Measurements from ENCODE around the gene PCNX2. TPM values are rescaled to one million over a fixed set of nuclear protein-coding genes. Genes with fewer than 3 reads are reported as not detected.

The PCNX2 gene
- total RNA-seq, 1 experiment from 2014 or later, result 4.5 TPM

DNA sequence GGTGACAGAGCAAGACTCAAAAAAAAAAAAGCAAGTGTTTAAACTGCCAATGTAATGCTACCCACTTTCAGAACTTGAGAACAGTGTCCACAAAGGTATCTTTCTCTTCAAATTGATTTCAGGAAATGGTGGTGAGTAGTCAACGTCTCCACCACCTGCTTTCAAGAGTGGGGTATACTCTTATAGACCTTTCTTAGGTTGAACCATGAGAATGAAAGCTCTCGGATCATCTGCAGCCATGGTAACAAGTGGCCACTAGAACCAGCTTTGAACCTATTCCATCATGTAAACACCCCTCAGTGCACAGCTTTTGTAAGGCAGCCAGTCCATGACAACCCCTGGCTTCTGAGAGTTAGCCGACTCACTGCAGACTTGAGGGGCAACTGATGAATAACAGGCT lies 237.7 kb downstream of the PCNX2 start:
- no peak overlapping the region for H3K27ac ChIP-seq
- H3K4me1 ChIP-seq, result no peaks in the 10 kb centered on the region
- no peak overlapping the region for H3K4me3 ChIP-seq
- H3K27me3 ChIP-seq, result no peaks in the 10 kb centered on the region; the same call in 1 of the 2 replicates
- no peaks in the 10 kb centered on the region for H3K9me3 ChIP-seq (replicated peaks)
- no peaks in the 10 kb centered on the region for H3K36me3 ChIP-seq
- no peak for DNase-seq

DNA sequence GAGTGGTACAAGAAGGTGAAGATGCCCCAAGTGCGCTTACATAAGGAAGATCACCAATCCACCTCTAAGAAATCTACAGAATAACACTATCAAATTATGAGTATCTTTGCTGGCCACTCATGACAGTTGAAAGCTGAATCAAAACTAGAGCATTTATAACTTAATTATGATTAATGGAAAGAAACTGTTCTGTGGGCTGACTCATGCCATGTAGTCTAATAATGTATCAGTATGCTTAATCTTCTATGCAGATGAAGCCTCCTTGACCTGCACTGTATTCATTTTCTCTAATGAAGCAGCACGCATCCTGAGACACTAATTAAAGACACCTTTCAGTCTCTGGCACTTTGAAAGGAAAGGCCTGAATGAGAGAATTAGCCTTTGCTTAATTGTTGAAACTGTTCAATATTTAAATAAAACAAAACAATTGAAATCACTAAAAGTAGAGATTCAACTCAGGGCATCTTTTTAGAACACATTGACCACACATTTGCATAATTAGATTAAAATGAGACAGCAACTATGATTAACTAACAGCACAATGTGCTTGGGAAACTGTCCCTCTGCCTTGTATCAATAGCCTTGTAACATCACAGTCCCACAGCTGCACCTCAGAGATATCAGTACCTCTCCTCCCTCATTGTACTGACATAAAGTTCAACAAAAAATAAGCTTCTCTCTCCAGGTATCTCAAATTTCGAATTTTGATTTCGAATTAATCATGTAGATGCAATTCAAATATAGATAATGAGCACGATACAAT lies 239.5 kb downstream of the PCNX2 start:
- DNase-seq, result no peak
- no peak overlapping the region for H3K27ac ChIP-seq

DNA sequence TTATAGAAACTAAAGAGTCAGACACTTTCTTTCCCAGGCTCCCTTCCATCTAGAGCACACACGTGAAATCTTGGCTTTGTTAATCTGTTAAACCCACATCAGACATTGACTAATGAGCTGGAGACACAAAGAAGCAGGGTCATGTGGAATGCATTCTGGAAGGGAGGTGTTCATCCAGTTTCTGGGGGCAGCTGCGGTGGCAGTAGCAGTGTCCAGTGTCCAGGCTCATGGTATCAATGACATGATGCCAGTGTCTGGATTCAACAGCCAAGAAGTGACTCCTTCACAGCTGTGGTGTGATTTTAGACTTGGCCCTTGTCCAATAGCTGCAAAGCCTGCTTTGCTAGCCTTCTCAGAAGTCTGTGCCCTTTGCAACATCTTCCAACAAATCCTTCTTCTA lies 249.9 kb downstream of the PCNX2 start:
- no peaks in the 10 kb centered on the region for H3K4me1 ChIP-seq
- H3K27ac ChIP-seq, result no peak overlapping the region
- no peaks in the 10 kb centered on the region for H3K9me3 ChIP-seq (replicated peaks)
- peak; percentile 19 to 54 for DNase-seq
- no peaks in the 10 kb centered on the region for H3K36me3 ChIP-seq
- no peak overlapping the region for H3K4me3 ChIP-seq
- no peaks in the 10 kb centered on the region for H3K27me3 ChIP-seq

More for the DNA sequence above, 239.5 kb downstream of the PCNX2 start:
- Histone ChIP-seq H3K4me3 (no peak overlapping the region), H3K4me1 (no peaks in the 10 kb centered on the region), H3K9me3 (replicated peaks) (no peaks in the 10 kb centered on the region), H3K36me3 (no peaks in the 10 kb centered on the region), H3K27me3 (no peaks in the 10 kb centered on the region; the same call in 1 of the 2 replicates)

DNA sequence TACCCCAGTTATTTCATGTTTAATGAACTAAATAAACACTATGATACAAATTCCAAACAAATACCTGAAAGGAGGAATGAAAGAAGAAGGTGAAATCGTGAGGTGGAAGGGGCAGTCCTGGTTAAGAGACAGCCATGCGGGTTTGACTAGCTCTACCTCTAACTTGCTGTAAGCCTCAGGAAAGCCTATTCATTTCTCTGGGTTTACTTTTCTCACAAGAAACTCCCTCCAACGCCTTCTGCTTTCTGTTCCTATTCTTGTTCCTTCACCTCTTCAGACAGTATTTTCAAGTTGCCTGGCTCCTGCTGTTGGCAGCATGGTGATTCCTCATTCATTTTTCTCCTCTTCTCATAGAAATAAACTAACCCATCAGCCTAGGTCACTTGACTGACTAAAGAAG lies 252.7 kb downstream of the PCNX2 start:
- no peaks in the 10 kb centered on the region for H3K36me3 ChIP-seq
- H3K27me3 ChIP-seq, result no peaks in the 10 kb centered on the region
- no peak overlapping the region for H3K27ac ChIP-seq
- no peak for DNase-seq
- no peaks in the 10 kb centered on the region for H3K9me3 ChIP-seq (replicated peaks)
- no peak overlapping the region for H3K4me3 ChIP-seq
- no peaks in the 10 kb centered on the region for H3K4me1 ChIP-seq

DNA sequence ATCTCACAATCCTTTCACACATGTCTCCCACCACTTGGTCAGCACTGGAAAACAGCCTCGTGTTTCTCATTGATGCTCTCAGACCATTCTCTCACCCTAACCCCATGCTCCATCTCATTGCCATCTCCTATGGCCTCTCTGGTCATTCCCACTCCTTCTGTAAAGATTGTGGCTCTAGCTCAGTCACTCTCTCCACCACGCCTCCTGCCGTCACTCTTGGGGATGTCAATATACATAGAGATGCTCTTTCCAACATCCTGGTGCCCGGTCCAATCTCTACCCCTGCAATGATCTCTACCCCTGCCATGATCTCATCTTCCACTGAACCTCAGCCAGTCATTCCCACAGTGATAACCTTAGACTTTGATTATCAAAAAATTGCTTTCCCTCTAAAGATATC lies 255.0 kb downstream of the PCNX2 start:
- Histone ChIP-seq H3K36me3 (no peaks in the 10 kb centered on the region), H3K27me3 (no peaks in the 10 kb centered on the region), H3K9me3 (replicated peaks) (no peaks in the 10 kb centered on the region), H3K4me3 (no peak overlapping the region), H3K27ac (no peak overlapping the region), H3K4me1 (no peaks in the 10 kb centered on the region)
- no peak for DNase-seq

DNA sequence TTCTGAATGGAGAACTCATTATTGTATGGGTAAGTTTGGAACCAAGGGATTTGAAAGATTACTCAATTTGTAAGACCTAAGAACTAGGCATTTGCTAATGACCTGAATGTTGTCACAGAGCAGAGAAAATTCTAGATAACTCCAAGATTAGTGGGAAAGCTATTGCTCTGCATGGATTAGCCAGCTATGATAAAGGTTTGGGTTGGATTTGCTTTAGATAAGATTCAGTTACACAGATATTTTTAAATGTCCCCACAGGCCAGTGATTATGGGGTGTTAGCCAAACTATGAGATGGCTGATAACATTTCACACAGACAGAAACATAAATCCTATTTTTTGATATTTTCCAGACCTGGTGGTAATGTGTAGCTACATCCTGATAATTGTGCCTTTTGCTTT lies 256.9 kb downstream of the PCNX2 start:
- Histone ChIP-seq H3K36me3 (no peaks in the 10 kb centered on the region), H3K4me3 (no peak overlapping the region), H3K27me3 (no peaks in the 10 kb centered on the region), H3K4me1 (no peaks in the 10 kb centered on the region), H3K27ac (no peak overlapping the region), H3K9me3 (replicated peaks) (no peaks in the 10 kb centered on the region)
- DNase-seq, result no peak

DNA sequence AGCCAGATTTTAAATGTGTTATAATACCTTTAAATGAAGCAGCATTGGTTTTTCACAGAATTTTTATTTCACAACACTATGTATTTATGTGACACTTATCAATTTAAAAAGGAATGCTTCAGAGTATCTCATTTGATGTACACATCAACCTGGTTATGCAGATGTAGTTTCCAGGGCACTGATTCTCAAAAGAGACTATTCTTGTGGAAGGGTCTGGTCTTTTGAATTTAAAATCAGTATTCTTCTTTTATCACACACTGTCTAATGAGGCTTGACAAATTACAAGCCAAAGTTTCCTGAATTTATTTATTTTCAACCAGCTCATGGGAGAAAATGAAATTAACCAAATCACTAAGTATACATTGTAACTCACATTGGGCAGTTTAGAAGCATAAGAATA lies 257.7 kb downstream of the PCNX2 start:
- no peak overlapping the region for H3K4me3 ChIP-seq
- H3K27ac ChIP-seq, result no peak overlapping the region
- DNase-seq, result no peak
- H3K9me3 ChIP-seq (replicated peaks), result no peaks in the 10 kb centered on the region
- no peaks in the 10 kb centered on the region for H3K27me3 ChIP-seq
- no peaks in the 10 kb centered on the region for H3K36me3 ChIP-seq
- no peaks in the 10 kb centered on the region for H3K4me1 ChIP-seq

DNA sequence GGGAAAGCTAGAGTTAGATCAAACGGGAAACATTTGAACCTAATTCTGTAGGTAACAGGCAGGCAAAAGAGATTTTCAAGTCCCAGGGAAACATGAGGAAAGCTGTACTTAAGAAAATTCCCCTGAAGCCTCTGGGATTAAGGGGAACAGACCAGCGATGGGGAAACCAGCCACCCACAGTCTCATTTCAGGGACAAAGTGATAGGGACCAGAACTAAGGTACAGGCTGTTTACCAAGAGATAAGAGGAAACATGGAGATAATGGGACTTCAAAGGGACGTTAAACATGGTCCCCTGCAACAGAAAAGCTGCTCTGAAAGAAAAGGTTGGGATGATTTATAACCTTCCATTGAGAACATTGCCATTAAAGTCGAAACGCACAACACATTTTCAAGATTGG lies 260.7 kb downstream of the PCNX2 start:
- Histone ChIP-seq H3K9me3 (replicated peaks) (no peaks in the 10 kb centered on the region), H3K4me1 (no peaks in the 10 kb centered on the region), H3K4me3 (no peak overlapping the region), H3K27ac (no peak overlapping the region), H3K27me3 (no peaks in the 10 kb centered on the region), H3K36me3 (no peaks in the 10 kb centered on the region)
- no peak for DNase-seq

DNA sequence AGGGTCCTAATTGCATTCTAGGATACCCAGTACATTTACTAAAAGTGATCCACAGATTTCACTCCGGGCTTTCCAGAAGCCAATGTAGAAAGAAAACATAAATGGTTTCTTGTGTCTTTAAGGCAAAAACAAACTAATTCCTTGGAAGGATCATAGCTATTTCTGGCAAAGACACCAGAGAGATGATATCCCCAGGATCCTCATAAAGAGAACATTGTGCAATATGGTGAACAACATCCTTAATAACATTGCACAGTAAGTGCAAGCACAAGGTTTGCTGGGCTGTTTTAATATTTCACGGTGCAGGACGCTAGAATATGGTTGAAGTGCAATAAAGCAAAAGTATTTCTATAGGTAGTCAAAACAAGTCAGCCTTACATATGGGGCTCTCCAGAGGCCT lies 262.2 kb downstream of the PCNX2 start:
- H3K4me3 ChIP-seq, result no peak overlapping the region

DNA sequence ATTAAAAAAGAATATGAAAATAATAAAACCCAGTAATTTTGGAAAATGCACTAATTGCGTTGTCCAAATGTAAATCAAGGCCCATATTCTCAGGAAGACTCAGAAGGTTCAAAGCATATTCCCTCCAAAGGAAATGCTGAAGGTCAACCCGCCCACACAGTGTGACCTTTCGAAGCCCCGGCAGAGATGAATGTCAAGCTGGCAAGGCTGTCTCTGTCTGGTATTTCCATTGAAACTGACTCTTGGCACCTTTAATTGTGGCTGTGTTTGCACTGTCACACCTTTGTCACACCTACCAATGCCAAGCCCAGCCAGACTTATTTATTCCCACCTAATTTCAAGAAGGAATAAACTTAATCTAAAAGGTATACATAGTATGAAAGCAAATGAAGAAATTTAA lies 262.6 kb downstream of the PCNX2 start:
- H3K36me3 ChIP-seq, result no peaks in the 10 kb centered on the region
- H3K9me3 ChIP-seq (replicated peaks), result no peaks in the 10 kb centered on the region
- H3K27me3 ChIP-seq, result no peaks in the 10 kb centered on the region
- no peak overlapping the region for H3K4me3 ChIP-seq
- H3K4me1 ChIP-seq, result no peaks in the 10 kb centered on the region
- no peak for DNase-seq
- no peak overlapping the region for H3K27ac ChIP-seq

More for the DNA sequence above, 262.2 kb downstream of the PCNX2 start:
- Histone ChIP-seq H3K9me3 (replicated peaks) (no peaks in the 10 kb centered on the region), H3K27me3 (no peaks in the 10 kb centered on the region), H3K4me1 (no peaks in the 10 kb centered on the region), H3K36me3 (no peaks in the 10 kb centered on the region), H3K27ac (no peak overlapping the region)
- DNase-seq, result no peak

DNA sequence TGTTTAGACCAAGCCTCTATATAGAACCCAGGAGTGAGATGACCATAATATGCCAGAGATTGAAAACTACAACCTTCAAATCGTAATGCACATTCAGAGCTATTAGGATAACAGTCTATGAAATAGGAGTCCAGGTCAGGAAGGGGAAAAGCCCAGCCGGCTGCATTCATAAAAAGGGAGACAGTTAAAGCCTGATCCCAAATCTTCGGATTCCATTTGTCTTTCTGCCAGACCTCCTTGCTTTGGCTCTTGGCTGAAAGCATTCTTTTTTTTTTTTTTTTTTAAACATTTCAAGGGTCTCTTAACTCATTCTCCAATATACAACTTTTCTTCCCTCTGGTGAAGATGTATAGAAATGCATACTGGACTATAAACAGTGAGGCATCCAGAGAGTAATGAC lies 264.0 kb downstream of the PCNX2 start:
- peaks cover 4% of the 10 kb centered on the region for H3K27me3 ChIP-seq
- DNase-seq, result no peak
- no peak overlapping the region for H3K4me3 ChIP-seq
- no peak overlapping the region for H3K27ac ChIP-seq
- H3K36me3 ChIP-seq, result no peaks in the 10 kb centered on the region
- H3K9me3 ChIP-seq (replicated peaks), result no peaks in the 10 kb centered on the region
- H3K4me1 ChIP-seq, result no peaks in the 10 kb centered on the region

DNA sequence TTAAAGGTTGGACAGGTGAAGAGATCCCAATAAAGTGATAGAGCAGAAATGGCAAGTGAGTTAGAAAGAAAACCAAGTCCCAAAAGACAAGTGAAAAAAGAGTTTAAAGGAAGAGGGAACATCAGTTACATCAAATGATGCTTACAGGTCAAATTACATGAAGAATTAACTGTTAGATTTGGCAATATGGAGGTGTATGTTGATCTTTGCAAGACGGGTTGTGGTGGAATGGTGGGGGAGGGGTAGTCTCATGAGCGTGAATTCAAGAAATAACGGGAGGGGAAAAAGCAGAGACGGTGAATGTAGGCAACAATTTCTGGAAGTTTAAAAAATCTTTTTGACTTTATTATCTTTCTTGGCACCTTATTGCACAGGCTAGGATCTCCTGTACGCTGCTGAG lies 268.5 kb downstream of the PCNX2 start:
- DNase-seq, result no peak
- Histone ChIP-seq H3K27me3 (peaks cover 8% of the 10 kb centered on the region), H3K4me3 (no peak overlapping the region), H3K36me3 (no peaks in the 10 kb centered on the region), H3K4me1 (no peaks in the 10 kb centered on the region), H3K27ac (no peak overlapping the region), H3K9me3 (replicated peaks) (no peaks in the 10 kb centered on the region)

DNA sequence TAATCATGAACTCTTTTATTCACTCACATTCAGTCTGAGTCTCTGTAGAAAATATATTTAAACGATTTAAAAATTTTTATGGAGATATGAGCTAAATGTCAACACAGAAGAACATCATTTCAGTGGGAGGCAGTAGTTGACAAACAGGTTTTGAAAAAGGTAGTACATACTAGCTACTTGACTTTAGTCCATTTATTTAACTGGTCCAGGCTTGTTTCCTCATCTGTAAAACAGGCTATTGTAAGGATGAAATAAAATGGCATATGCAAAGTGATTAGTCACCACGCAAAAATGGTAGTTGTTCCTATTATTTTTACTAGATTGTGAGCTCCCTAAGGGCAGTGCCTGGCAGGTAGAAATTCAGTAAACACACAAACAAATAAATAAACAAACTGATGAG lies 270.0 kb downstream of the PCNX2 start:
- no peak for DNase-seq
- H3K27me3 ChIP-seq, result peaks cover 8% of the 10 kb centered on the region
- H3K4me1 ChIP-seq, result peaks cover 6% of the 10 kb centered on the region
- H3K36me3 ChIP-seq, result no peaks in the 10 kb centered on the region
- H3K4me3 ChIP-seq, result no peak overlapping the region
- no peak overlapping the region for H3K27ac ChIP-seq
- no peaks in the 10 kb centered on the region for H3K9me3 ChIP-seq (replicated peaks)

DNA sequence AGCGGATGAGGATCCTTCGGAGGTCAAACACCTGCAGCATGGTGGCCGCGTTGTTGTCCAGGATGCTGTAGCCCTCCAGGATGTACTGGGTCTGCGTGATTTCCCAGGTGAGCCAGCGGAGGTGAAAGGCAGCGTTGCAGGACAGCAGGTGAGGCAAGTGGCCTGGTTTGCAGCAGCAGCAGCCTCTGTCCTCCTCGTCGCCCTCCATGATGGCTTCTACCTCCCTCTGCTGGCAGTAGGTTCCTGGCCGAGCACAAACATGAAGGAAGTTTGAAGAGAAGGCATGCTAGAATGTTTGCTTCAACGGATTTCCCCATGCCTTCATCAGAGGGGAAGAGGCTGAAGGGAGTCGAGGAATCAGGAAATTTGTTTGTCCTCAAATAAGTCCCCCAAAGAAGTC lies 270.4 kb downstream of the PCNX2 start:
- Histone ChIP-seq H3K36me3 (no peaks in the 10 kb centered on the region), H3K27me3 (peaks cover 8% of the 10 kb centered on the region), H3K27ac (no peak overlapping the region), H3K4me1 (peaks cover 8% of the 10 kb centered on the region), H3K4me3 (no peak overlapping the region), H3K9me3 (replicated peaks) (no peaks in the 10 kb centered on the region)
- DNase-seq, result peak; percentile 29 to 49

DNA sequence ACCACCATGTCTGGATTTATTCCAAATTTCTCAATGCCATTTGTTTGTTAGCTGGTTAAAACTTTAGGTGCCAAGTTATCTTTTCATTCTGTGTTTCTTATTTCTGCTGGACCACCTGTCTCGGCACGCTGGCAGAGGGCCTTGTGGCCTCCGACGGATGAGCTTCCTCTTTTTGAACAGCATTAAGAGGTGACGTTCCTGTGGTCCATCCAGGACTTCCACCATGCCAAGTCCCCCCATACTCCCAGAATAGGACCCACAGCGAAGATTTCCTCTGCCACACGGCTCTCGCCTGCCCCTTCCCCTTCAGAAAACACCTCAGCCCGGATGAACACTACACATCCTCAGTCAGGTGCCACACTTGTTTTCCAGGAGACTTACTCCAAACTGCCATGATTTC lies 271.3 kb downstream of the PCNX2 start:
- no peaks in the 10 kb centered on the region for H3K9me3 ChIP-seq (replicated peaks)
- H3K4me1 ChIP-seq, result peaks cover 16% of the 10 kb centered on the region
- DNase-seq, result no peak
- no peak overlapping the region for H3K27ac ChIP-seq
- no peaks in the 10 kb centered on the region for H3K36me3 ChIP-seq
- H3K27me3 ChIP-seq, result peaks cover 8% of the 10 kb centered on the region
- H3K4me3 ChIP-seq, result no peak overlapping the region

DNA sequence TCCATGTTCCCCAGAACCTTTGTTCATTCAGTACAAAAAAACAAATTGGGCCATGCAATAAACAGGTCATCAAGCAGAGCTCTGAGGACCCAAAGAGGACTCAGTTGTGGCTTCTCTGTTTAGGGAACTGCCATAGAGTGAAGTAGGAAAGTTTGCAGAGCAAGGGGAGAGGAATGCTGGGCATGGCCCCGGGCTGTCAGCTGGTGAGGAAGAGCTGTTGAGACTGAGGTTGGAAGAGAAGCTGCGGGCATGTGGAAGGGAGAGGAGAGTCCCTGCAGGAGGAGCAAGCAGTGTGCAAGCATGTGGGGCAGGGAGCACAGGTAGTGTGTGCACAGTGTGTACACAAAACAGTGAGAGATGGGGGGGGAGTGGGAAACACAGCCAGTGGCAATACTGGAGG lies 273.3 kb downstream of the PCNX2 start:
- peaks cover 8% of the 10 kb centered on the region for H3K27me3 ChIP-seq
- DNase-seq, result no peak
- no peaks in the 10 kb centered on the region for H3K36me3 ChIP-seq
- no peak overlapping the region for H3K4me3 ChIP-seq
- H3K9me3 ChIP-seq (replicated peaks), result no peaks in the 10 kb centered on the region
- H3K27ac ChIP-seq, result no peak overlapping the region
- peaks cover 24% of the 10 kb centered on the region for H3K4me1 ChIP-seq

Measured in SJCRH30 (cell line).